GM12892 (cell line): ENCODE results near the gene LRMDA.

Source experiments
- POLR2A ChIP-seq: IDR thresholded peaks from 2 replicates; pipeline ENCODE4 v1.6.1; 2011; ENCODE audit warnings: low read depth, low read length, control low read depth
- POLR2AphosphoS5 ChIP-seq: IDR thresholded peaks from 2 replicates; pipeline ENCODE4 v1.6.1; 2011; ENCODE audit warnings: low read depth, low read length, control low read depth

- TF ChIP-seq POLR2A (no peak), POLR2AphosphoS5 (no peak)
Observed at GRCh38 chr10:75432763-75433162, 1.3 kb downstream of the LRMDA start.
